Measurements from ENCODE around the gene PASK.

Gene PASK

GRCh38 chr2:241191081-241191480 lies 41.8 kb upstream of the PASK start:
- no peak overlapping the region for H3K27ac ChIP-seq (replicated peaks; ENCODE audit: low read length)
- H3K36me3 ChIP-seq (replicated peaks in 1 of 2; ENCODE audit: control insufficient read depth in 2 of 2, insufficient read depth in 2 of 2, low read length in 2 of 2): no peaks in the 10 kb centered on the region
- no peak overlapping the region for H3K9ac ChIP-seq (ENCODE audit: low read depth, low read length, poor library complexity)
- no peak overlapping the region for H4K91ac ChIP-seq (ENCODE audit: low read depth, low read length, poor library complexity)
- H2BK120ac ChIP-seq (ENCODE audit: low read depth, low read length): no peak overlapping the region
- H2BK15ac ChIP-seq (ENCODE audit: low read length): no peak overlapping the region
- H3K14ac ChIP-seq (ENCODE audit: low read length): no peak overlapping the region
- no peak overlapping the region for H4K8ac ChIP-seq (ENCODE audit: low read depth, low read length)
- DNase-seq (ENCODE audit: low spot score): no peak
- peaks cover 4% of the 10 kb centered on the region for H3K79me1 ChIP-seq (ENCODE audit: low read depth, low read length)
- H2AFZ ChIP-seq (ENCODE audit: low read length): no peak overlapping the region
- H2AK5ac ChIP-seq (ENCODE audit: low read depth, low read length): peak overlapping the region; percentile 56
- H3K4me1 ChIP-seq (ENCODE audit: control insufficient read depth in 2 of 2, insufficient read depth in 1 of 2, low read depth in 1 of 2, low read length in 2 of 2): peaks cover 6 to 15% of the 10 kb centered on the region in 2 donors
- H3K9me3 ChIP-seq (replicated peaks in 1 of 2; ENCODE audit: control insufficient read depth in 2 of 2, insufficient read depth in 1 of 2, low read depth in 1 of 2, low read length in 2 of 2): no peaks in the 10 kb centered on the region
- WGBS, 2 donors (ENCODE audit: extremely low coverage in 2 of 2, insufficient read length in 2 of 2, insufficient replicate concordance in 1 of 2): no CpG with 5 or more reads among the region's 14 CpGs
- no peak overlapping the region for H3K4me3 ChIP-seq (ENCODE audit: low read length in 2 of 2)
- H3K18ac ChIP-seq (ENCODE audit: low read length): no peak overlapping the region
- H3K27me3 ChIP-seq (ENCODE audit: control insufficient read depth in 3 of 3, insufficient read depth in 3 of 3, low read depth in 1 of 3, low read length in 3 of 3): peaks cover 0 to 14% (median 0%) of the 10 kb centered on the region in 3 experiments
- H3K4me2 ChIP-seq (ENCODE audit: insufficient read depth, low read length, poor library complexity, severe bottlenecking): no peak overlapping the region
- no peak overlapping the region for H2BK5ac ChIP-seq (ENCODE audit: low read length)
- H3K4ac ChIP-seq (ENCODE audit: low read length): no peak overlapping the region
- H3K23ac ChIP-seq (ENCODE audit: low read depth, low read length, poor library complexity): no peak overlapping the region
- H2BK12ac ChIP-seq (ENCODE audit: low read length): no peak overlapping the region

DNA sequence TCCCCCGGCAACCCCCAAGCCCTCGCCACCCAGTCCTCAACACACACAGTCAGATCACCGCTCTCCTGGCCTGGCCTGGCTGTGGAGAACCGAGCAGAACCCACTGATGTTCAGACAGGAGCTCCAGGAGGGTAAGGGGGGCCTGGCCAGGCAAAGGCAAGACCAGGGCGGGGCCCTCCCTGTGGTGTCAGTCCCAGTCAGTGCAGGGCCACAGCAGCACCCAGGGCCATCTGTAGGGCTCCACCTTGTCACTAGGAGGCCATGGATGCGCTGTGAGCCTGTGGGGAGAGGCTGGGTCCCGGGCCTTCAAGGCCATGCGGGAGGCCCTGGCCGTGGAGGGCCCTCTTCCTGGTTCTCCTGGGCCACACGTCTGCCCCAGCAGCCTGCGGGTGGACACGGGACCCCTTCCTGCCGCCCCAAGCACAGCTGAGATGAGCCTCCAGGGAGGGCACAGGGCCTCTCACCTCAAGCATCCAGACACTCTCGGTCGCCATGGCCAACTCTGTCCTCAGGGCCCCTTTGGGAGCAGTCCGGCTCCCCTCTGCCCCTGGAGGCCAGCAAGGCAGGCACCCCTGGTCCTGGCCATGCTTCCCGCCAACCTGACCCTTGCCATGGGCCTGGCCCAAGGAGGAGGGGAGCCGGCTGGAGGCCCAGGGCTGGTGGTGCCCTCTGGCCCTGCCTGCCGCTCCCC lies 41.2 kb upstream of the PASK start:
- Histone ChIP-seq H2BK15ac (ENCODE audit: low read length) (peak overlapping the region; percentile 85), H4K8ac (ENCODE audit: low read depth, low read length) (no peak overlapping the region), H2BK120ac (ENCODE audit: low read depth, low read length) (peak overlapping the region; percentile 18), H3K27ac (replicated peaks; ENCODE audit: low read length) (no peak overlapping the region), H3K9me3 (replicated peaks in 1 of 2; ENCODE audit: control insufficient read depth in 2 of 2, insufficient read depth in 1 of 2, low read depth in 1 of 2, low read length in 2 of 2) (no peaks in the 10 kb centered on the region), H3K36me3 (replicated peaks in 1 of 2; ENCODE audit: control insufficient read depth in 2 of 2, insufficient read depth in 2 of 2, low read length in 2 of 2) (no peaks in the 10 kb centered on the region), H3K9ac (ENCODE audit: low read depth, low read length, poor library complexity) (no peak overlapping the region), H3K23ac (ENCODE audit: low read depth, low read length, poor library complexity) (peak overlapping the region; percentile 43), H3K79me1 (ENCODE audit: low read depth, low read length) (peaks cover 4% of the 10 kb centered on the region), H3K27me3 (ENCODE audit: control insufficient read depth in 3 of 3, insufficient read depth in 3 of 3, low read depth in 1 of 3, low read length in 3 of 3) (peaks cover 0 to 8% (median 0%) of the 10 kb centered on the region in 3 experiments), H2AK5ac (ENCODE audit: low read depth, low read length) (peak overlapping the region; percentile 81), H3K4me3 (ENCODE audit: low read length in 2 of 2) (no peak overlapping the region), H3K18ac (ENCODE audit: low read length) (peak overlapping the region; percentile 64), H3K4me2 (ENCODE audit: insufficient read depth, low read length, poor library complexity, severe bottlenecking) (no peak overlapping the region), H3K14ac (ENCODE audit: low read length) (peak overlapping the region; percentile 21), H2AFZ (ENCODE audit: low read length) (no peak overlapping the region), H4K91ac (ENCODE audit: low read depth, low read length, poor library complexity) (no peak overlapping the region), H2BK12ac (ENCODE audit: low read length) (no peak overlapping the region), H3K4ac (ENCODE audit: low read length) (no peak overlapping the region), H3K4me1 (ENCODE audit: control insufficient read depth in 2 of 2, insufficient read depth in 1 of 2, low read depth in 1 of 2, low read length in 2 of 2) (peaks cover 6 to 15% of the 10 kb centered on the region in 2 donors), H2BK5ac (ENCODE audit: low read length) (peak overlapping the region; percentile 53)
- WGBS, 2 donors (ENCODE audit: extremely low coverage in 2 of 2, insufficient read length in 2 of 2, insufficient replicate concordance in 1 of 2): no CpG with 5 or more reads among the region's 19 CpGs
- DNase-seq (ENCODE audit: low spot score): no peak

GRCh38 chr2:241189856-241190201 lies 40.6 kb upstream of the PASK start:
- H3K27me3 ChIP-seq (ENCODE audit: control insufficient read depth in 3 of 3, insufficient read depth in 3 of 3, low read depth in 1 of 3, low read length in 3 of 3): peaks cover 0 to 2% (median 0%) of the 10 kb centered on the region in 3 experiments
- H3K9ac ChIP-seq (ENCODE audit: low read depth, low read length, poor library complexity): no peak overlapping the region
- H2AK5ac ChIP-seq (ENCODE audit: low read depth, low read length): peak overlapping the region; percentile 81
- H3K14ac ChIP-seq (ENCODE audit: low read length): peak overlapping the region; percentile 21
- H2BK120ac ChIP-seq (ENCODE audit: low read depth, low read length): no peak overlapping the region
- H3K4me3 ChIP-seq (ENCODE audit: low read length in 2 of 2): no peak overlapping the region
- no CpG with 5 or more reads among the region's 15 CpGs for WGBS, 2 donors (ENCODE audit: extremely low coverage in 2 of 2, insufficient read length in 2 of 2, insufficient replicate concordance in 1 of 2)
- peaks cover 4% of the 10 kb centered on the region for H3K79me1 ChIP-seq (ENCODE audit: low read depth, low read length)
- no peak overlapping the region for H2BK12ac ChIP-seq (ENCODE audit: low read length)
- H4K8ac ChIP-seq (ENCODE audit: low read depth, low read length): no peak overlapping the region
- H3K4ac ChIP-seq (ENCODE audit: low read length): no peak overlapping the region
- peak overlapping the region; percentile 43 for H3K23ac ChIP-seq (ENCODE audit: low read depth, low read length, poor library complexity)
- H2AFZ ChIP-seq (ENCODE audit: low read length): no peak overlapping the region
- H2BK15ac ChIP-seq (ENCODE audit: low read length): peak overlapping the region; percentile 85
- H3K18ac ChIP-seq (ENCODE audit: low read length): peak overlapping the region; percentile 64
- no peak overlapping the region for H3K4me2 ChIP-seq (ENCODE audit: insufficient read depth, low read length, poor library complexity, severe bottlenecking)
- no peaks in the 10 kb centered on the region for H3K9me3 ChIP-seq (replicated peaks in 1 of 2; ENCODE audit: control insufficient read depth in 2 of 2, insufficient read depth in 1 of 2, low read depth in 1 of 2, low read length in 2 of 2)
- H3K4me1 ChIP-seq (ENCODE audit: control insufficient read depth in 2 of 2, insufficient read depth in 1 of 2, low read depth in 1 of 2, low read length in 2 of 2): peaks cover 6 to 15% of the 10 kb centered on the region in 2 donors
- H2BK5ac ChIP-seq (ENCODE audit: low read length): peak overlapping the region; percentile 53
- no peak for DNase-seq (ENCODE audit: low spot score)
- H3K36me3 ChIP-seq (replicated peaks in 1 of 2; ENCODE audit: control insufficient read depth in 2 of 2, insufficient read depth in 2 of 2, low read length in 2 of 2): no peaks in the 10 kb centered on the region
- H3K27ac ChIP-seq (replicated peaks; ENCODE audit: low read length): no peak overlapping the region
- H4K91ac ChIP-seq (ENCODE audit: low read depth, low read length, poor library complexity): peak overlapping the region; percentile 38

GRCh38 chr2:241189093-241189855 lies 40.0 kb upstream of the PASK start:
- peak overlapping the region; percentile 47 for H3K14ac ChIP-seq (ENCODE audit: low read length)
- no peaks in the 10 kb centered on the region for H3K36me3 ChIP-seq (replicated peaks in 1 of 2; ENCODE audit: control insufficient read depth in 2 of 2, insufficient read depth in 2 of 2, low read length in 2 of 2)
- WGBS, 2 donors (ENCODE audit: extremely low coverage in 2 of 2, insufficient read length in 2 of 2, insufficient replicate concordance in 1 of 2): no CpG with 5 or more reads among the region's 32 CpGs
- H4K8ac ChIP-seq (ENCODE audit: low read depth, low read length): peak overlapping the region; percentile 48
- no peak overlapping the region for H3K27ac ChIP-seq (replicated peaks; ENCODE audit: low read length)
- no peak overlapping the region for H2BK12ac ChIP-seq (ENCODE audit: low read length)
- H3K9me3 ChIP-seq (replicated peaks in 1 of 2; ENCODE audit: control insufficient read depth in 2 of 2, insufficient read depth in 1 of 2, low read depth in 1 of 2, low read length in 2 of 2): no peaks in the 10 kb centered on the region
- H3K79me1 ChIP-seq (ENCODE audit: low read depth, low read length): peaks cover 4% of the 10 kb centered on the region
- no peaks in the 10 kb centered on the region for H3K27me3 ChIP-seq (ENCODE audit: control insufficient read depth in 3 of 3, insufficient read depth in 3 of 3, low read depth in 1 of 3, low read length in 3 of 3)
- no peak overlapping the region for H2AFZ ChIP-seq (ENCODE audit: low read length)
- no peak overlapping the region for H3K23ac ChIP-seq (ENCODE audit: low read depth, low read length, poor library complexity)
- H3K4ac ChIP-seq (ENCODE audit: low read length): no peak overlapping the region
- H4K91ac ChIP-seq (ENCODE audit: low read depth, low read length, poor library complexity): peak overlapping the region; percentile 38
- H3K4me1 ChIP-seq (ENCODE audit: control insufficient read depth in 2 of 2, insufficient read depth in 1 of 2, low read depth in 1 of 2, low read length in 2 of 2): peaks cover 6 to 15% of the 10 kb centered on the region in 2 donors
- peak overlapping the region; percentile 90 for H2BK5ac ChIP-seq (ENCODE audit: low read length)
- peak overlapping the region; percentile 94 for H3K18ac ChIP-seq (ENCODE audit: low read length)
- H3K9ac ChIP-seq (ENCODE audit: low read depth, low read length, poor library complexity): no peak overlapping the region
- DNase-seq (ENCODE audit: low spot score): no peak
- no peak overlapping the region for H2BK120ac ChIP-seq (ENCODE audit: low read depth, low read length)
- H2AK5ac ChIP-seq (ENCODE audit: low read depth, low read length): peak overlapping the region; percentile 81
- no peak overlapping the region for H3K4me3 ChIP-seq (ENCODE audit: low read length in 2 of 2)
- H2BK15ac ChIP-seq (ENCODE audit: low read length): peak overlapping the region; percentile 85
- H3K4me2 ChIP-seq (ENCODE audit: insufficient read depth, low read length, poor library complexity, severe bottlenecking): no peak overlapping the region
